NB4 (cell line): ENCODE measurements around the gene GJA1.
"Not testable (repeated sequence)": the region's sequence is repeated elsewhere in the genome, so short reads cannot be mapped to it uniquely, and the experiment has no call there.

Experiments
- DNase-seq: peaks from one replicate; pipeline ENCODE4 v3.0.0; 2010; ENCODE audit warnings: low read depth
- H3K4me3 ChIP-seq: one replicate; pipeline ENCODE4 v1.5.1; 2011; ENCODE audit warnings: mild to moderate bottlenecking, low read depth, low read length, moderate library complexity
- CTCF ChIP-seq: IDR thresholded peaks from one replicate; pipeline ENCODE4 v1.5.1; 2012; ENCODE audit warnings: low read depth, low read length
- MAX ChIP-seq: IDR thresholded peaks from 2 replicates; pipeline ENCODE4 v1.6.1; 2011; ENCODE audit warnings: low read depth, low read length
- MYC ChIP-seq: IDR thresholded peaks from 2 replicates; pipeline ENCODE4 v1.6.1; 2011; ENCODE audit warnings: low read depth, low read length
- POLR2A ChIP-seq: IDR thresholded peaks from 2 replicates; pipeline ENCODE4 v1.6.1; 2011; ENCODE audit warnings: mild to moderate bottlenecking; ENCODE audit not compliant: insufficient read length; ENCODE audit errors: extremely low read depth

The GJA1 gene

GRCh38 chr6:121441477-121441876, 6.0 kb downstream of the GJA1 start:
- TF ChIP-seq MAX: no peak
- TF ChIP-seq MYC: no peak
- TF ChIP-seq CTCF: no peak
- no peak for TF ChIP-seq POLR2A
- no peak overlapping the region for H3K4me3 ChIP-seq
- DNase-seq: no peak

GRCh38 chr6:121442576-121442975, 7.1 kb downstream of the GJA1 start:
- TF ChIP-seq CTCF: no peak
- no peak for TF ChIP-seq MYC
- no peak for TF ChIP-seq MAX
- TF ChIP-seq POLR2A: no peak
- DNase-seq: no peak
- H3K4me3 ChIP-seq: no peak overlapping the region

- DNase-seq: peak; percentile 65
- TF ChIP-seq CTCF (peak; percentile 4), MYC (no peak)
- H3K4me3 ChIP-seq: no peak overlapping the region
Measured at GRCh38 chr6:121443971-121444541, 8.6 kb downstream of the GJA1 start.

GRCh38 chr6:121446705-121447104, 11.3 kb downstream of the GJA1 start:
- not testable (repeated sequence) for H3K4me3 ChIP-seq, DNase-seq

GRCh38 chr6:121447746-121448145, 12.3 kb downstream of the GJA1 start:
- H3K4me3 ChIP-seq, DNase-seq: not testable (repeated sequence)

- H3K4me3 ChIP-seq, DNase-seq: not testable (repeated sequence)
Measured at GRCh38 chr6:121448528-121448927, 13.1 kb downstream of the GJA1 start.

GRCh38 chr6:121449331-121449730, 13.9 kb downstream of the GJA1 start:
- DNase-seq: no peak
- TF ChIP-seq POLR2A: no peak
- TF ChIP-seq MYC: no peak

GRCh38 chr6:121450242-121450641, 14.8 kb downstream of the GJA1 start:
- TF ChIP-seq MAX (no peak), POLR2A (no peak), MYC (no peak), CTCF (no peak)
- DNase-seq: no peak
- H3K4me3 ChIP-seq: no peak overlapping the region

More at GRCh38 chr6:121449331-121449730, 13.9 kb downstream of the GJA1 start:
- no peak overlapping the region for H3K4me3 ChIP-seq
